Lower leg skin (tissue), 4 donors: Measurements from ENCODE around the gene KRTAP9-6. TPM values are rescaled to one million over a fixed set of nuclear protein-coding genes. Genes with fewer than 3 reads are reported as not detected.
"Not testable (repeated sequence)": the region's sequence is repeated elsewhere in the genome, so short reads cannot be mapped to it uniquely, and the experiment has no call there.

Source experiments
- DNase-seq, 2 donors: peaks; one replicate each; pipeline ENCODE4 v3.0.0-alpha.2; 2019; ENCODE audit warnings: low spot score in 2 of 2
- H3K4me3 ChIP-seq: fragments of 200-600 bp; sonication (generic); 2 replicates; pipeline ENCODE4 v1.5.1; 2017; ENCODE audit warnings: mild to moderate bottlenecking, low read depth; ENCODE audit not compliant: poor library complexity, severe bottlenecking
- POLR2A ChIP-seq, 2 donors: fragments of 450-650 bp; IDR thresholded peaks; one replicate each; pipeline ENCODE4 v1.6.1; 2016 to 2017; ENCODE audit warnings: antibody characterized with exemption in 2 of 2, mild to moderate bottlenecking in 1 of 2, moderate library complexity in 1 of 2
- WGBS, 2 donors: methylation state at CpG; one replicate each; pipeline ENCODE4 v1.1.5; 2018; 5-methylcytosine and 5-hydroxymethylcytosine counted together
- intact Hi-C: fragments of 100-400 bp; cut with DNase I; formaldehyde crosslinking; loops from one replicate; pipeline ENCODE4 v1.15.0; 2023; ENCODE audit warnings: low total_unique reads
- total RNA-seq, 4 donors: library from RNA; depleted of rRNA; stranded (reverse); fragments of >200 nt; gene quantifications; one replicate each; pipeline ENCODE4 v1.1.0, GENCODE V29; 2016
- TF ChIP-seq, protein P1 (sequence below), 3 donors: fragments of 450-650 bp; IDR thresholded peaks; one replicate each; pipeline ENCODE4 v1.5.1; 2016; ENCODE audit warnings: antibody characterized with exemption in 3 of 3, mild to moderate bottlenecking in 3 of 3, moderate library complexity in 2 of 3

KRTAP9-6 gene
- total RNA-seq, 4 donors from 2014 or later, result 0.38 to 0.62 TPM; not detected in 2

DNA sequence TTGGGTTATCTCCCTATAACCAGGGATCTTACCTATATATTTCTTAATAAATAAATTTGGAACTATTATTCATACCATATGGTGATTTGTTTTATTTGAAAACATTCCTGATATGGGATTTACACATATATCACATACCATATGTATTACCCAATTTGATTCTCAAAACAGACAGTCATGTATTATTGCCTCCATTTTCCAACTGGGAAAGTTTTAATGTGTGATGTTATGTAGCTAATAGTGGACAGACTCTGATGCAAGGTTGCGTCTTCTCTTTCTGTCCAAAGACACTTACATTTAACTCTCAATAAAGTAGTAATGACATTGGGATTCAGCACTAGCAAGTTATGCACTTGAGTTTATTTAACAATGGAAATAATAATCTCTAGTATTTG lies 8.9 kb upstream of the KRTAP9-6 start:
- H3K4me3 ChIP-seq, result no peak overlapping the region

DNA sequence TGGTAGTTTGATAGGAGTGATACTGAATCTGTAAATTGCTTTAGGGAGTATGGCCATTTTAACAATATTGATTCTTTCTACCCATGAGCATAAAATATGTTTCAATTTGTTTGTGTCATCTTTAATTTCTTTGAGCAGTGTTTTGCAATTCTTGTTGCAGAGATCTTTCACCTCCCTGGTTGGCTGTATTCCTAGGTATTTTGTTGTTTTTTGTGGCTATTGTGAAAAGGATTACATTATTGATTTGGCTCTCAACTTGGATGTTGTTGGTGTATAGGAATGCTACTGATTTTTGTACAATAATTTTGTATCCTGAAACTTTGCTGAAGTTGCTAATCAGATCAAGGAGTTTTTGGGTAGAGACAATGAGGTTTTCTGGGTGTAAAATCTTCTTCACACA lies 6.8 kb upstream of the KRTAP9-6 start:
- no peak for DNase-seq
- intact Hi-C loops, result no loop called here
- no peak overlapping the region for H3K4me3 ChIP-seq
- TF ChIP-seq POLR2A (IDR thresholded peaks at IDR 0.05), result no peak
- TF ChIP-seq, protein P1, sequence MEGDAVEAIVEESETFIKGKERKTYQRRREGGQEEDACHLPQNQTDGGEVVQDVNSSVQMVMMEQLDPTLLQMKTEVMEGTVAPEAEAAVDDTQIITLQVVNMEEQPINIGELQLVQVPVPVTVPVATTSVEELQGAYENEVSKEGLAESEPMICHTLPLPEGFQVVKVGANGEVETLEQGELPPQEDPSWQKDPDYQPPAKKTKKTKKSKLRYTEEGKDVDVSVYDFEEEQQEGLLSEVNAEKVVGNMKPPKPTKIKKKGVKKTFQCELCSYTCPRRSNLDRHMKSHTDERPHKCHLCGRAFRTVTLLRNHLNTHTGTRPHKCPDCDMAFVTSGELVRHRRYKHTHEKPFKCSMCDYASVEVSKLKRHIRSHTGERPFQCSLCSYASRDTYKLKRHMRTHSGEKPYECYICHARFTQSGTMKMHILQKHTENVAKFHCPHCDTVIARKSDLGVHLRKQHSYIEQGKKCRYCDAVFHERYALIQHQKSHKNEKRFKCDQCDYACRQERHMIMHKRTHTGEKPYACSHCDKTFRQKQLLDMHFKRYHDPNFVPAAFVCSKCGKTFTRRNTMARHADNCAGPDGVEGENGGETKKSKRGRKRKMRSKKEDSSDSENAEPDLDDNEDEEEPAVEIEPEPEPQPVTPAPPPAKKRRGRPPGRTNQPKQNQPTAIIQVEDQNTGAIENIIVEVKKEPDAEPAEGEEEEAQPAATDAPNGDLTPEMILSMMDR (IDR thresholded peaks at IDR 0.05), result no peak

More for the DNA sequence above, 8.9 kb upstream of the KRTAP9-6 start:
- DNase-seq, result no peak
- TF ChIP-seq POLR2A (IDR thresholded peaks at IDR 0.05), result no peak
- TF ChIP-seq, protein P1 (IDR thresholded peaks at IDR 0.05), result no peak
- WGBS, 2 donors, result 88 to 89% methylated on average over 1 of the region's 1 CpG
- intact Hi-C loops, result no loop called here

GRCh38 chr17:41263212-41263611 lies 2.0 kb upstream of the KRTAP9-6 start:
- no peak overlapping the region for H3K4me3 ChIP-seq
- WGBS, 2 donors, result 82% methylated on average over 2 of the region's 2 CpGs
- DNase-seq, result no peak
- intact Hi-C loops, result no loop called here
- TF ChIP-seq, protein P1 (IDR thresholded peaks at IDR 0.05), result no peak

GRCh38 chr17:41264599-41264998 lies 579 bp upstream of the KRTAP9-6 start:
- WGBS, 2 donors, result 86 to 90% methylated on average over 3 of the region's 3 CpGs
- no peak overlapping the region for H3K4me3 ChIP-seq
- intact Hi-C loops, result no loop called here
- TF ChIP-seq, protein P1 (IDR thresholded peaks at IDR 0.05), result no peak
- no peak for TF ChIP-seq POLR2A (IDR thresholded peaks at IDR 0.05)
- no peak for DNase-seq

DNA sequence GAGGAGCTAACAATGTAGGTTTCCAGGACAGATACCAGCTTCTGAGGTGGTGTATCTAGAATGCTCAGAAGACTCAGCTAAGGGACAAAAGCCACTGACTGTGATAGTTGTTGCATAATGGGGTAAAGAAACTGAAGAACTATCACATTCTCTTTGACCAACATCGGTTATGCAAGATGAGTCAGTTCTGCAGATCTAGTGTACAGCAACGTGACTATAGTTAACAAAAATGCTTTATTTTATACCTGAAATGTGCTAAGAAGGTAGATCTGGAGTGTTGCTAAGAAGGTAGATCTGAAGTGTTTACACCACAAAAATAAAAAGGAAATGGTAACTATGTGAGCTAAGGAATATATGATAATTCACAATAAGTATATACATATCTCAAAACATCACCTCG lies 2.5 kb downstream of the KRTAP9-6 start:
- no peak overlapping the region for H3K4me3 ChIP-seq
- intact Hi-C loops, result no loop called here
- WGBS, 2 donors, result 91% methylated on average over 3 of the region's 3 CpGs; no CpG with 5 or more reads in 1 of the 2 donors
- TF ChIP-seq, protein P1 (IDR thresholded peaks at IDR 0.05), result no peak
- TF ChIP-seq POLR2A (IDR thresholded peaks at IDR 0.05), result no peak
- no peak for DNase-seq

- DNase-seq, intact Hi-C loops, H3K4me3 ChIP-seq: not testable (repeated sequence)
- WGBS, 2 donors, result no CpG with 5 or more reads among the region's 1 CpG
Observed at GRCh38 chr17:41271323-41271722, 6.1 kb downstream of the KRTAP9-6 start.
